Activated B cell treated with CpG ODN at 0.5 μM for 24 hours (primary cell): ENCODE data around the gene SLC35E3. TPM values are rescaled to one million over a fixed set of nuclear protein-coding genes. Genes with fewer than 3 reads are reported as not detected.
A peak's percentile ranks its signal among the peaks of the same experiment; 100 is the strongest.
"Not testable (repeated sequence)": the region's sequence is repeated elsewhere in the genome, so short reads cannot be mapped to it uniquely, and the experiment has no call there.

ENCODE experiments used
- ATAC-seq: fragments of 200-7000 bp; cut with Tn5 transposase; one replicate; pipeline ENCODE4 v1.10.0; 2021; ENCODE audit warnings: low read depth, mild to moderate bottlenecking, moderate library complexity
- CTCF ChIA-PET: fragments of 350-600 bp; sonication (Branson Sonifier 250); formaldehyde crosslinking; loops from one replicate; lab custom pipeline; 2021; ENCODE audit warnings: antibody characterized with exemption; lab: Charles Lee
- POLR2A ChIA-PET: fragments of 350-600 bp; sonication (Branson Sonifier 250); formaldehyde crosslinking; loops from one replicate; lab custom pipeline; 2021; ENCODE audit warnings: antibody characterized with exemption; lab: Charles Lee
- DNase-seq: peaks from one replicate; pipeline ENCODE4 v3.0.0; 2022
- H3K27ac Mint-ChIP-seq: one replicate; pipeline ENCODE4 v1.8.0; 2020; ENCODE audit warnings: mixed read lengths
- H3K27me3 Mint-ChIP-seq: one replicate; pipeline ENCODE4 v1.8.0; 2021; ENCODE audit warnings: mixed read lengths
- H3K36me3 Mint-ChIP-seq: one replicate; pipeline ENCODE4 v1.8.0; 2021; ENCODE audit warnings: low read depth, mixed read lengths
- H3K4me1 Mint-ChIP-seq: one replicate; pipeline ENCODE4 v1.8.0; 2021; ENCODE audit warnings: mixed read lengths
- H3K4me3 Mint-ChIP-seq: one replicate; pipeline ENCODE4 v1.8.0; 2020; ENCODE audit warnings: mild to moderate bottlenecking, mixed read lengths
- H3K9me3 Mint-ChIP-seq: one replicate; pipeline ENCODE4 v1.8.0; 2020; ENCODE audit warnings: mixed read lengths
- intact Hi-C: fragments of 100-400 bp; cut with micrococcal nuclease; formaldehyde crosslinking; loops from one replicate; pipeline ENCODE4 v1.15.1; 2024
- total RNA-seq: library from RNA; stranded (reverse); gene quantifications from 2 replicates; pipeline ENCODE4 v1.2.3, GENCODE V29; 2022
- TF ChIP-seq, protein P1 (sequence below): fragments of 200-600 bp; IDR thresholded peaks from one replicate; pipeline ENCODE4 v1.8.0; 2022; ENCODE audit warnings: antibody characterized with exemption, mild to moderate bottlenecking

Gene SLC35E3
- total RNA-seq, 1 donor from 2014 or later, result 9.5 TPM

DNA sequence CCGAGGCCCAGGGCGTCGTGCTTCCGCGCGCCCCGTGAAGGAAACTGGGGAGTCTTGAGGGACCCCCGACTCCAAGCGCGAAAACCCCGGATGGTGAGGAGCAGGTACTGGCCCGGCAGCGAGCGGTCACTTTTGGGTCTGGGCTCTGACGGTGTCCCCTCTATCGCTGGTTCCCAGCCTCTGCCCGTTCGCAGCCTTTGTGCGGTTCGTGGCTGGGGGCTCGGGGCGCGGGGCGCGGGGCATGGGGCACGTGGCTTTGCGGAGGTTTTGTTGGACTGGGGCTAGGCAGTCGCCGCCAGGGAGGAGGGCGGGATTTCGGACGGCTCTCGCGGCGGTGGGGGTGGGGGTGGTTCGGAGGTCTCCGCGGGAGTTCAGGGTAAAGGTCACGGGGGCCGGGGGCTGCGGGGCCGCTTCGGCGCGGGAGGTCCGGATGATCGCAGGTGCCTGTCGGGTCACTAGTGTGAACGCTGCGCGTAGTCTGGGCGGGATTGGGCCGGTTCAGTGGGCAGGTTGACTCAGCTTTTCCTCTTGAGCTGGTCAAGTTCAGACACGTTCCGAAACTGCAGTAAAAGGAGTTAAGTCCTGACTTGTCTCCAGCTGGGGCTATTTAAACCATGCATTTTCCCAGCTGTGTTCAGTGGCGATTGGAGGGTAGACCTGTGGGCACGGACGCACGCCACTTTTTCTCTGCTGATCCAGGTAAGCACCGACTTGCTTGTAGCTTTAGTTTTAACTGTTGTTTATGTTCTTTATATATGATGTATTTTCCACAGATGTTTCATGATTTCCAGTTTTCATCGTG, 62.6 kb downstream of the SLC35E3 start:
- intact Hi-C loops, result loop anchor here (1.0 to 10.0 kb wide), 11 partner anchors 22 to 930 kb away; partner anchors contain the start of genes CCT2, CPM, CPSF6 and MDM1

DNA sequence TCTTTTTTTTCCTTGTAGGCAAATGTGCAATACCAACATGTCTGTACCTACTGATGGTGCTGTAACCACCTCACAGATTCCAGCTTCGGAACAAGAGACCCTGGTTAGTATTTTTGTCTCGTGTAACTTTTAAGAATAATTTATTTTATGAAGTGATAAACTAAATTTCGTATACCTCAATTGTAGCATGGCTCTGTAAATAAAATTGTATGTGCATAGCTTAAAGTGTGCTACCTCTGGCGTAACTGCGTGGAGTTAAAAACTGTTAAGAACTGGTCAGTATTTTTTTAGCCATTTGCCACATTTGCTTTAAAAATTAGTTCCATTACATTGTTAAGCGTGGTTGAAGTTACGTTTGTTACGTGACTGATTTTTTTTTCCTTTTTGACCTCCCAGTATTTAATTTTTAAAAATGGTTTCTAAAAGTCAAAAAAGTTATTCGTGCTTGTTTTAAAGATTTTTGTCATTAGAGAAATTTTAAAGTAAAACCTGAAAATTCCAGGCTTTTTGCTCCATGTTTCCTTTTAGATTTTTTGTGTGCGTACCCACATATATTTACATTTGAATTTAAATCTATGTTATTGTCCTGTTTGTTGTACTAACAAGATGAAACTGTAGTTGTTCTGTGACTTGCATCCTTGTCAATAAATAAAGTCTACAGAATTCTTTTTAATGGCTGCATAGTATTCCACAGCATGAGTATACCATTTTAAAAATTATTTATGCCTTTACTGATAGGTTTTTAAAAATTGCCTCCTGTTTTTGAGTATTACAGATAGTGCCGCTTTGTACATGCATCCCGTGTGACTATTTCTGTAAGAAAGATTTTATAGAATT, 63.4 kb downstream of the SLC35E3 start:
- H3K36me3 Mint-ChIP-seq, result peaks cover 54% of the 10 kb centered on the region
- no peak for ATAC-seq
- TF ChIP-seq, protein P1, sequence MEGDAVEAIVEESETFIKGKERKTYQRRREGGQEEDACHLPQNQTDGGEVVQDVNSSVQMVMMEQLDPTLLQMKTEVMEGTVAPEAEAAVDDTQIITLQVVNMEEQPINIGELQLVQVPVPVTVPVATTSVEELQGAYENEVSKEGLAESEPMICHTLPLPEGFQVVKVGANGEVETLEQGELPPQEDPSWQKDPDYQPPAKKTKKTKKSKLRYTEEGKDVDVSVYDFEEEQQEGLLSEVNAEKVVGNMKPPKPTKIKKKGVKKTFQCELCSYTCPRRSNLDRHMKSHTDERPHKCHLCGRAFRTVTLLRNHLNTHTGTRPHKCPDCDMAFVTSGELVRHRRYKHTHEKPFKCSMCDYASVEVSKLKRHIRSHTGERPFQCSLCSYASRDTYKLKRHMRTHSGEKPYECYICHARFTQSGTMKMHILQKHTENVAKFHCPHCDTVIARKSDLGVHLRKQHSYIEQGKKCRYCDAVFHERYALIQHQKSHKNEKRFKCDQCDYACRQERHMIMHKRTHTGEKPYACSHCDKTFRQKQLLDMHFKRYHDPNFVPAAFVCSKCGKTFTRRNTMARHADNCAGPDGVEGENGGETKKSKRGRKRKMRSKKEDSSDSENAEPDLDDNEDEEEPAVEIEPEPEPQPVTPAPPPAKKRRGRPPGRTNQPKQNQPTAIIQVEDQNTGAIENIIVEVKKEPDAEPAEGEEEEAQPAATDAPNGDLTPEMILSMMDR, result no peak
- H3K27me3 Mint-ChIP-seq, result no peaks in the 10 kb centered on the region
- intact Hi-C loops, result loop anchor here (5.0 to 10.0 kb wide), 5 partner anchors 123 to 1433 kb away; partner anchors contain the start of genes CNOT2, CPM and YEATS4
- H3K9me3 Mint-ChIP-seq, result no peaks in the 10 kb centered on the region
- ChIA-PET CTCF (interaction anchor here (0.9 kb wide), 1 partner anchor 22 kb away, joined by 5 read pairs; no protein-coding TSS in a partner anchor), POLR2A (interaction anchor here (1.0 to 3.1 kb wide), 9 partner anchors 8 to 661 kb away, joined by 3 to 62 read pairs (median 7); partner anchors contain the start of genes FRS2, MDM1, RAP1B and SLC35E3)
- peak overlapping the region; percentile 92 for H3K4me3 Mint-ChIP-seq
- no peak for DNase-seq
- H3K4me1 Mint-ChIP-seq, result peaks cover 26% of the 10 kb centered on the region
- H3K27ac Mint-ChIP-seq, result peak overlapping the region; percentile 98

More for the DNA sequence above, 62.6 kb downstream of the SLC35E3 start:
- DNase-seq (peak; percentile 63), ATAC-seq (peak; percentile 46)
- Mint-ChIP-seq H3K4me3 (peak overlapping the region; percentile 92), H3K9me3 (no peaks in the 10 kb centered on the region), H3K4me1 (peaks cover 24% of the 10 kb centered on the region), H3K27me3 (no peaks in the 10 kb centered on the region), H3K36me3 (peaks cover 49% of the 10 kb centered on the region), H3K27ac (peak overlapping the region; percentile 98)
- CTCF ChIA-PET, result interaction anchor here (0.9 to 1.0 kb wide), 4 partner anchors 12 to 56 kb away, joined by 3 to 5 read pairs (median 4); no protein-coding TSS in a partner anchor
- POLR2A ChIA-PET, result interaction anchor here (0.8 to 3.1 kb wide), 18 partner anchors 9 to 1540 kb away, joined by 3 to 62 read pairs (median 6); partner anchors contain the start of genes CAND1, CPM, CPSF6 and FRS2
- TF ChIP-seq, protein P1, result no peak

DNA sequence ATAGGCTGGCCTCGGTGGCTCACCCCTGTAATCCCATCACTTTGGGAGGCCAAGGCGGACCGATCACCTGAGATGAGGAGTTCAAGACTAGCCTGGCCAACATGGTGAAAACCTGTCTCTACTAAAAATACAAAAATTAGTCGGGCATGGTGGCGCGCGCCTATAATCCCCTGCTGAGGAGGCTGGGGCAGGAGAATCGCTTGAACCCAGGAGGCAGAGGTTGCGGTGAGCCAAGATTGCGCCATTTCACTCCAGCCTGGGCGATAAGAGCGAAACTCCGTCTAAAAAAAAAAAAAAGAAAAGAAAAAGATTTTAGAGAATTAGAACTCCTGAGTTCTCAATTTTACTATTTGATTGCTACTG, 64.0 kb downstream of the SLC35E3 start:
- POLR2A ChIA-PET, CTCF ChIA-PET, H3K4me3 Mint-ChIP-seq, H3K27me3 Mint-ChIP-seq, ATAC-seq, H3K9me3 Mint-ChIP-seq, DNase-seq: not testable (repeated sequence)
- Mint-ChIP-seq H3K36me3 (peaks cover 60% of the 10 kb centered on the region), H3K4me1 (peaks cover 26% of the 10 kb centered on the region), H3K27ac (peak overlapping the region; percentile 66)
- intact Hi-C loops, result loop anchor here (5.0 kb wide), 1 partner anchor 1432 kb away; the partner anchor contains the start of gene CNOT2

DNA sequence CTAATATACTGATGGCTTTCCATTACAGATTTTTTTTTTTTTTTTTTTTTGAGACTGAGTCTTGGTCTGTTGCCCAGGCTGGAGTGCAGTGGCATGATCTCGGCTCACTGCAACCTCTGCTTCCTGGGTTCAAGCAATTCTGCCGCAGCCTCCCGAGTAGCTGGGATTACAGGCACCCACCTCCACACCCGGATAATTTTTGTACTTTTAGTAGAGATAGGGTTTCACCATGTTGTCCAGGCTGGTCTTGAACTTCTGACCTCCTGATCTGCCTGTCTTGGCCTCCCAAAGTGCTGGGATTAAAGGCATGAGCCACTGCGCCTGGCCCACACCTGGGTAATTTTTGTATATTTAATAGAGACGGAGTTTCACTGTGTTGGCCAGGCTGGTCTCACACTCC, 65.6 kb downstream of the SLC35E3 start:
- Mint-ChIP-seq H3K4me1 (peaks cover 28% of the 10 kb centered on the region), H3K36me3 (peaks cover 67% of the 10 kb centered on the region)
- POLR2A ChIA-PET, DNase-seq, H3K4me3 Mint-ChIP-seq, ATAC-seq, H3K27ac Mint-ChIP-seq, H3K9me3 Mint-ChIP-seq, H3K27me3 Mint-ChIP-seq: not testable (repeated sequence)
- CTCF ChIA-PET, result interaction anchor here (2.2 kb wide), 1 partner anchor 19 kb away, joined by 8 read pairs; no protein-coding TSS in a partner anchor
- intact Hi-C loops, result loop anchor here (5.0 kb wide), 1 partner anchor 1431 kb away; the partner anchor contains the start of gene CNOT2

DNA sequence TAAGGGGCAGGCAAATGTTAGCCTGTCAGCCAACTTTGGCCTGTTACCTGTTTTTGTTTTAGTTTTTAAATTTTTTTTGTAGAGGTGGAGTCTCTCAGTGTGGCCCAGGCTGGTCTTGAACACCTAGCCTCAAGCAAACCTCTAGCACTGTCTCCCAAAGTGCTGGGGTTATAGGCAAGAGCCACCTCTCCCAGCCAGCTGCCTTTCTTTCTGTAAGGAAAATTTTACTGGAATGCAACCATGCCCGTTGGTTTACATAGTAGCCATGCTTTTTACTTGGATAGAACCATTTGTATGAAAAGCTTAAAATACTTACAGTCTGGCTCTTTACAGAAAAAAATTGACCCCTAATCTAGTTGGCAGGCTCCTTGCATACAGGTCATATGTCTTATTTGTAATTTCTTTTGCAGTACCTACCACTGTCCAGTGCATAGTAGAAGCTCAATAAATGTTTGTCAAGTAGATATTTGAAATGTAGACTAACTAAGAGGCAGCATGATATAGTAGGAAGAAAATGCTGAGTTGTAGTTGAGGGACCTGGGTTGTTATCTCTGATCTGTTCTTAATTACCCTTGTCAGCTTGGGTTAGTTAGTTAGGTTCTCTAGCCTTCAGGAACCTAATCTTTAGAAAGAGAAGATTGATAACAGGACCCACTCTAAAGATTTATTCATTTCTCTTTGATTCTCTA, 66.7 kb downstream of the SLC35E3 start:
- H3K36me3 Mint-ChIP-seq, result peaks cover 71% of the 10 kb centered on the region
- DNase-seq (no peak), ATAC-seq (no peak)
- intact Hi-C loops, result loop anchor here (5.0 kb wide), 1 partner anchor 1430 kb away; the partner anchor contains the start of gene CNOT2
- ChIA-PET POLR2A (interaction anchor here (0.8 to 0.9 kb wide), 2 partner anchors 85 to 202 kb away, joined by 3 to 5 read pairs; partner anchors contain the start of gene RAP1B), CTCF (interaction anchor here (0.8 to 2.2 kb wide), 3 partner anchors 17 to 478 kb away, joined by 3 to 8 read pairs (median 3); partner anchors contain the start of gene SLC35E3)
- H3K4me3 Mint-ChIP-seq, result no peak overlapping the region
- no peaks in the 10 kb centered on the region for H3K27me3 Mint-ChIP-seq
- H3K27ac Mint-ChIP-seq, result peak overlapping the region; percentile 35
- H3K4me1 Mint-ChIP-seq, result peaks cover 24% of the 10 kb centered on the region
- TF ChIP-seq, protein P1, result no peak
- no peaks in the 10 kb centered on the region for H3K9me3 Mint-ChIP-seq
